ENCODE measurements around the gene HERPUD1.
A peak's percentile ranks its signal among the peaks of the same experiment; 100 is the strongest.

The HERPUD1 gene

DNA sequence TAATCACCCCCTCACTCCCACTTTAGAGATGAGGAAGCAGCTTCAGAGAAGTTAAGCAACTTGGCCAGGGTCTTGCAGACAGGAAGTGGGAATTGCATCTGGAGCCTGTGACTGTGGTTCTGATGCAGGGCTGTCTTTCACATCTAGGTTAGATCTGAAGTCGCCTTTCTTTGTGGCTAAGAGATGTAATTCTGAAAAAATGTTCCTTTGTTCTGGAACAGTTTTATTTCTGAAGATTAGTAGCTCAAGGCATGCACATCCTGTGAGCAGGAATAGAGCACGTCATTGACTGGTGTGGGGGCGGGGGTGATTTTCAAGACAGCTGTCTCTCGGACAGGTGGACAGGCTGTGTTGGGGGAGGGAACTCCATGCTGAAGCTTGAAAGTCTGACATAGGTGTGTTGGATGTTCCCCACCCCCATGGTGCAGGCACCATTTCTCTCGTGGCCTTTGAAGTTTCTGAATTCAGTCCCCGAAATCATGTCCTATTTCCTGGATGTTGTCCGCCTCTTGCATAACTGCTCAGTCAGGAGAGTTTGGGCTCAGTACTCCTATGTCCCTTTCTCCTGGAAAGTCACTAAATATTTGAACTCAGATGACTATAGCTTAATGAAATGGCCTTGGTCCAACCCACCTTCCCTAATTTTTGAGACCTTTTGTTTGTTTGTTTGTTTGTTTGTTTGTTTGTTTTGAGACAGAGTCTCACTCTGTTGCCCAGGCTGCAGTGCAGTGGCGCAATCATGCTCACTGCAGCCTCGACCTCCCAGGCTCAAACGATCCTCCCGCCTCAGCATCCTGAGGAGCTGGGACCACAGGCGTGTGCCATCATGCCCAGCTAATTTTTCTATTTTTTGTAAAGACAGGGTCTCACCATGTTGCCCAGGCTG, 21.0 kb upstream of the HERPUD1 start:
- DNase-seq (ENCODE audit: low read depth in 2 of 2) = no peak

DNA sequence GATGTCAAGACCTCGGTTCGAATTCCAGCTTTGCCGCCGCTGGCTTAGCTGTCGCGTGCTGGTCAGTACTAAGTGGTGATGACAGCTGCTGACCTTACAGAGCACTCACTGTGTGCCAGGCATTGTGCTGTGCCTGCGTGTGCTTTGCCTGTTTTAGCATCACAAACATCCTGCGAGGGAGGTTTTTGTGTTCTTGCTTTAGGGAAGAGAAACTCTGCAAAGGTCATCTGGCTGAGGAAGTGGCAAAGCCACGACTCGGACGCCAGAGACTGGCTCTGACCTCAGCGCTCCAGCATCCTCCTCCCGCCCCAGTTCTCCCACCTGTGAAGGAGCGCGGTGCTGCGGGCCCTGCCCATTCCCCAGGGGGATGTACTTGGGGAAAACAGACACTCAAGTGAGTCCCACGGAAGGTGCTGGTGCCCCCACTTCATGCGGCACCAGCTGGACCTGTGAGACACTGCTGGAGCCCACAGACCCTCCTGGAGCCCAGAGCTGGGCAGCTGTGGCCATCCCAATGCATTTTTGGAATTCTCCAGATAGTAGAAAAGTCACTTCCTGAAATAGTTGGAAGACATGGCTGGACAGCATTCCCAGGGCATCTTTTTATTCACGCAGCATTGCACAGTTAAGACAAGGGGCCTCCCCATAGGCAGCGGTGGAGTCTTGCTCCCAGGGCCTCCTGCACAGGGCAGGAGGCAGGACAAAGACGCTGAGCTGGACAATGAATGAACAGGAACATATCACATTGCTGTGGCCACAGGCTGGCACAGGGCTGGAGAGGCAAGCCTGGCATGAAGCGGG, 20.0 kb upstream of the HERPUD1 start:
- no peak for DNase-seq (ENCODE audit: low read depth in 2 of 2)

DNA sequence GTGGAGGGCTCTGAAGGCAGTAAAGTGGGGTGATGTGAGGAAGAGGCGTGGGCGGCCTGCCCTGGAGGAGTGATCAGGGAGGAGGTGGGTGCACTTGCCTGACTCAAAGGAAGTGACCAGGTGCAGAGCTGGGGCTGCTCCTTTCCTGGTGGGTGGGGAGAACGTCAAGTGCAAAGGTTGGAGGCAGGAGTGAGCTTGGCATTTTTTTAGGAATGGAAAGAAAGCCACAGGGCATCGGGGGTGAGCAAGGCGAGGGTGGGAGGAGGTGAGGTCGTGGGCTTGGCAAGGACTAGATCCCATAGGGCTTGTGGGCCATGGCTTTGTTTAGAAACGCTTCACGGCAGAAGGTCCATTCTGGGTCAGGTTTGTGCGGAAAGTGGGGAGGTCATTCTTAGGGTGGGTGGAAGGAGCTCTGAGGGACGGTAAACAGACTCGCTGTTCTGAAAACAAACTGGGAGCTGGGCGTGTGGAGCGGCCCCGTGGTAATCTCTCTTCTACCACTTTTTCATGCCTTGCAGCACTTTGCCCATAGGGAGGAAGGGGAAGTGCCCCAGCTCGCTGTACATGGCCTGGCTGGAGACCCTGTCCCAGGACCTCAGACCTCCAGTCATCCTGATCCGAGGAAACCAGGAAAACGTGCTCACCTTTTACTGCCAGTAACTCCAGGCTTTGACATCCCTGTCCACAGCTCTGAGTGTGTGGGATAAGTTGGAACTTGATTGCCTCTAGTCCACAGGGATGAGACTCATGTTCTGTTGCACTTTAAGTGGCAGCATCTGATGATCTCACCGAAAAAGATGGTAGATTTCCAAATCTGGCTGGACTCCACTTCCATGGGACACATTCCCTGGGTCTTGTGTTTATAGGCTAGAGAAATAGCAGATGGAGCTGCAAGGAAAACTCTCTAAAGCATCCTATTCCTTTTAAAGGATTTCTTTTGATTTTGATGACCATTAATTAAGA, 18.9 kb upstream of the HERPUD1 start:
- no peak for DNase-seq (ENCODE audit: low read depth in 2 of 2)

DNA sequence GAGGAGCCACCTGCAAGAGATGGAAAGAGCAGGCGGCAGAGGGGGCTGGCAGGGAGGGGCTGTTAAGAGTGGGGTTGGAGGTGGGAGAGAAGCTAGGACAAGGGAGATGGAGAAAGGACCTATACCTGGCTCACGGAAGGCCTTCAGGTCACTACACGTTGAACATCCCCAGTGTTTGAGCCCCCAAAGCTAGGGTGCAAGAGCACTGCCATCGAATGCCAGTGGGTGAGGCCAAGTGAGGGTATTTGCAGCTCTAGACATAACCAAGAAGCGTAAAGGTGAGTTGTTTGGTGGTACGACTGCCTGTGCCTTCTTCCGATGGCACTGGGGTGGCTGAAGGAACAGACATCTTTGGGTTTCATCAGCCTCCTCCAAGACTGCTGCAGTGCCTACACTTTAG, 17.0 kb upstream of the HERPUD1 start:
- DNase-seq (ENCODE audit: low read depth in 2 of 2) = no peak

DNA sequence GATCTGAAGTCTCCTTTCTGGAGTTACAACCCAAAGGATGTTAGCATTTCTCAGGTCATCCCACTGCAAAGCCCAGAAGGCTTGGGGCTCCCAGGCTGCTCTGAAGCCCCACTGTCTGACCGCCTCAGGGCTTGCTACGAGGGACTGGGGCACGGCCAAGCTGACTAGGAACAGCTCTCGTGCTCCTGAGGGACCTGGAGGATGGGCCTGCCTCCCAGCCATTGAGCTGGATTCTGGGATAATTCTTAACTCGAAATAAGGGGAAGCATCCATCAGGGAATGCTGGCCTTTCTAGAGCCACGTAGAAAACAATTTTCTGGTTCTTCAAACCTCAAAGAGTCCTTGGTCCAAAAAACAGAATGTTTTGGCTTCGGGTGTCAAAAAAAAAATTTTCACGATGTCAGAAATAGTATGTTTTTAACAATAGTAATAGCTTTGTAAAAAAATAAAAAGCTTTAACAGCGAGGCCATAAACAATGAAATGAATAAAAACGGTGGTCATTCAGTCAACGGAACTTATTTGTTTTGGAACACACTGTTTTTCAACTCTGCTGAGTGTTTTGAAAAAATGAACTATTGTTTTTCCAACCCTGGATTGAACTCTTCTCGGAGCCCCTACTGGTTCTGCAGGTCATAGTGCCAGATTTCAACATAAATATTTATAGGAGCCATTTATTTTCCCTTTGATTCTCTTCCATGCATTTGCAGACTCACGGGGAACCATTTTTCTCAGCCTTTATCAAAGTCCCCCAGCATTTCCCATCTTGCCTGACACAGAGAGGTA, 16.4 kb upstream of the HERPUD1 start:
- DNase-seq (ENCODE audit: low read depth in 2 of 2) = no peak

DNA sequence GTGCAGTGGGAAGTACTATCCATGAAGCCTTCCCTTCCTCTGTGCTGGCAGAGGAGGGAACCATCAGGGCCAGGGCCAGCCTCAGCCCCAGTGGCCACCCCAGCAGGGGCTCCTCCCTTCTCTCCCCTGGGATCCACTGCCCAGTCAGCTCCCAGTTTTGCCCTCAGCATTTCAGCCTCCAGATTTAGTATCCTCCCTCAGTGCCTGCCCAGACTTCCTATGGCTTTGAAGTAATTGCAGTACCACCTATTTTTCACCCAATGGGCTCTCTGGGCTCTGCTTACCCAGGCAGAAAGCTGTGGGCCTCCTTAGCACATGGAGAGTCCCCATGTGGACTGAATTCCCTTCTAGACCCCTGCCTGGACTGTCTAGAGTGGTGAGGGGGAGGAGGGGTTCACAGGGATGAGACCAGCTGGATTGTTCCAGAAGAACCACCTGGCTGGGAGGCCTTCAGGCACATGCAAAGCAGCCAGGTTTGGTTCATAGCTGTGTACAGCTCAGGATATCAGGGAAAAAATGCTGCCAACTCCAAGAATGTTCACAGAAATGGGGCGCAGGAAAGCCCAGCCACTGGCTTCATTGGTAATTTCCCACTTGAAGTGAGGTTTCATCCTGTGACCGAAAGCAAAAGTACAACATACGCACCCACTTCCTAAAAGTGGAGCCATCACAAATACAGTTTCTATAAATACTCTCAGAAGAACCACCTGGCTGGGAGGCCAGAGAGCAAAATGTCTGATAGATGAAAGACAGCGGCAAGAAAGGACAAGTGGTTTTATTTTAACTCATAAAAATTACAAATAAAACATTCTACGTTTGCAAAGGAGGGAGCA, 15.2 kb upstream of the HERPUD1 start:
- DNase-seq (ENCODE audit: low read depth in 2 of 2) = no peak

DNA sequence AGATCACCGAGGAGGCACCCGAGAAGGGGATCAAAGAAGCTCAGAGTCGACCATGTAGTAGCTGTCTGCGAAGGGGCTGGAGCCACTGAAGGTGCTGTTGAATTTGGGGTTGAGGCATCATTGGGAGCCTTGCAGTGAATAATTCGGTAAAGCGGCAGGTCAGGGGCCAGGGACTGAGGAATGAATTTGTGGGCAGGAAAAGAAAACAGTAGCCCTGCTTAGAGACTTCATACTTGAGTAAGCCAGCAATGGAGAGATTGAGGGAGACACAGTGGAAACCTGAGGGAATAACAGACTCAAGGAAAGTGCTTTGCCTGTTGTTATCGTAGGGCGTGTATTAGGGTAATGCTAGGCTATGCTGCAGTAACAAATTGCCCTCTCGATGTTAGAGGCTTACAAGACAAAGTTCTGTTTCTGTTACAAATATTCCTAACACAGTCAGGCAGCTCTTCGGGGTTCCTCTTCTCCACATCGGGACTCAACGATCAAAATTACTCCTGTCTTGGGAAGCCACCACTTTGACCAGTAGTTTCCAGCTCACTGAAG, 13.4 kb upstream of the HERPUD1 start:
- DNase-seq (ENCODE audit: low read depth in 2 of 2) = no peak

DNA sequence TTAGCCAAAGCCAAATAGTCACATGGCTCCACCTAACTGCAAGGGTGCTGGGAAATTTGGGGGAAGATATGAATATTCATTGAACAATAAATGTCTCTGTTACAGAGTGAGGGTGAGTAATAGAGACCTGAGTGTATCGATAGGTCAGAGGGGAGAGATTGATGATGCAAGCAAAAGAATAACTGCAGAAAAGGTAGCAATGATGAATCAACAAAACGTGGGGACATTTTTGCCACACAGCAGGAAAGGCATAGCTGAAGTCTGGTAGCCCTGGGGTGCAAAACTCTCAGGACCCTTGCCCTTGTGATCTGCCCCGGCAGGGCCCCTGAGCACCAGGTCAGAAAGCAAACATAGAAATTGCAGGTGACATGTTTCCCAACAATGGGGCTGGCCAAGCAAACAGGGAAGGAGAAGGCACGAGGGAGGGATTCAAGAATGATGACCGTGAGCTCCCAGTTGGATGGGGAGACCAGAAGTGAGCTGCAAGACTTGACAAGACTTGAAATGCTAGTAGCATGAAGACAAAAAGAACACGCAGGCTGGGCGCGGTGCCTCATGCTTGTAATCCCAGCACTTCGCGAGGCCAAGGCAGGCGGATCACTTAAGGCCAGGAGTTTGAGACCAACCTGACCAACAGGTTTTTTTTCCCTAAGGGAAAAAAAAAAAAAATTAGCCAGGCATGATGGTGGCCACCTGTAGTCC, 12.7 kb upstream of the HERPUD1 start:
- no peak for DNase-seq (ENCODE audit: low read depth in 2 of 2)

DNA sequence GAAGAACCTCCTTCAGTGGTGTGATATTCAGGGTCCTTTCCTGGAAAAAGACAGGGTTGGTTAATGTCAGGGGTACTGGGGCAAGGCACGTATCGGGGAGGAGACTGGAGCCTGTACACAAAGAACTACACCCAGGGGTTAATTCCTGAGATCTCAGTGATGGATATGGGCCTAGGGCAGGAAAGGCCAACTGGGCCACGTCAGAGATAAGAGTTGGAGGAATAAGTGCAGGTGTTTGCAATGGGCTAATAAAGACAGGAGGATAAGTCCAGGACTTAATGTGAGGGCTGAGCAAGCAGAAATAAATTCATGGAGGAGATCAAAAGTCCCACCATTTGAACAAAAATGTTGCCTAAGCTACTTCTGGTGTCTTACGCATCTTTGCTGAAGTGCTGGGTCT, 10.4 kb upstream of the HERPUD1 start:
- DNase-seq (ENCODE audit: low read depth in 2 of 2) = no peak

DNA sequence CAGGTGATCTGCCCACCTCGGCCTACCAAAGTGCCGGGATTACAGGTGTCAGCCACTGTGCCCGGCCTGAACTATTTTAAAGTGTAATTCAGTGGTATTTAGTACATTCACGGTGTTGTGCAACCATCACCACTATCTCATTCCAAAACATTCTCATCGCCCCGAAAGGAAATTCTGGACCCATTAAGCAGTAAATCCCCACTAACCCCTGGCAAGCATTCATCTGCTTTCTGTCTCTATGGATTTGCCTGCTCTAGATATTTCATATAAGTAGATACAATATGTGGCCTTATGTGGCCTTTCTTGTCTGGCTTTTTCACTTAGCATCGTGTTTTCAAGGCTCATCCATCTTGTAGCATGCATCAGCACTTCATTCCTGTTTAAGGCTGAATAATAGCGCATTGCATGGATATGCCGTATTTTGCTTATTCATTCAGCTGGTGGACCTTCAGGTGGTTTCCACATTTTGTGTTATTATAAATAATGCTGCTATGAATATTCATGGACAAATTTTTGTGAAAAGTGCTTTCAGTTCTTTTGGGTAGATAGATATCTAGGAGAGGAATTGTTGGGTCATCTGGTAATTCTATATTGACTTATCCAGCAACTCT, 8.4 kb upstream of the HERPUD1 start:
- no peak for DNase-seq (ENCODE audit: low read depth in 2 of 2)

DNA sequence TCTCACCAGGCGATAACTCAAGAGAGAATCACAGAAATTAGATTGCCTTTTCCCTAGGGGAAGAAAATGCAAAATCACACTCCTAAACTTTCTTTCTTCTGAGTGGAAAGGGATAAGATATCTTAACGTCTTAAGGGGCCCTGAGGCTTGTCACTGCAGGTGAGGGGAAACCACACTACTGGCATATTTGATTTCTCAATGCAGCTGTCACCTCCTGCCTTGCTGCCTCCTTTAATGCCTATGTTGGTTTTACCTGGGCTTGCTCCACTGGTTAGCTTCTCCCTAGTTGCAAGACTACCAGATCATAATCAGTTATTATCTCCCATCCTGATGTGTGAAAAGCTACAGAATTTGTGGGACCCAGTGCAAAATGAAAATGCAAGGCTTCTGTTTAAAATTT, 4.5 kb upstream of the HERPUD1 start:
- DNase-seq (ENCODE audit: low read depth in 2 of 2) = no peak

DNA sequence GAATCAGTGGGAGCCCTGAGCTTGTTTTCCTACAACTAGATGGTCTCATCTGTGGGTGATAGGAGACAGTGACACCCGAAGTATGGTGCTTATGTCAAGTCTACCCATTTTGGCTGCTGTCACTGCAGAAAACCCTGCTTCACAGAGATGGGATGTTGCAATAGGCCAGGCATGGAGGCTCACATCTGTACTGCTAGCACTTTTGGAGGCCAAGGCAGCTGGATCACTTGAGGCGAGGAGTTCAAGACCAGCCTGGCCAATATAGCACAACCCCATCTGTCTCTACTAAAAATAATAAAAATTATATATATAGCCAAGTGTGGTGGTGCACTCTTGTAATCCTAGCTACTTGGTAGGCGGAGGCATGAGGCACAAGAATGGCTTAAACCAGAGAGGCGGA, 2.3 kb upstream of the HERPUD1 start:
- DNase-seq (ENCODE audit: low read depth in 2 of 2) = no peak

DNA sequence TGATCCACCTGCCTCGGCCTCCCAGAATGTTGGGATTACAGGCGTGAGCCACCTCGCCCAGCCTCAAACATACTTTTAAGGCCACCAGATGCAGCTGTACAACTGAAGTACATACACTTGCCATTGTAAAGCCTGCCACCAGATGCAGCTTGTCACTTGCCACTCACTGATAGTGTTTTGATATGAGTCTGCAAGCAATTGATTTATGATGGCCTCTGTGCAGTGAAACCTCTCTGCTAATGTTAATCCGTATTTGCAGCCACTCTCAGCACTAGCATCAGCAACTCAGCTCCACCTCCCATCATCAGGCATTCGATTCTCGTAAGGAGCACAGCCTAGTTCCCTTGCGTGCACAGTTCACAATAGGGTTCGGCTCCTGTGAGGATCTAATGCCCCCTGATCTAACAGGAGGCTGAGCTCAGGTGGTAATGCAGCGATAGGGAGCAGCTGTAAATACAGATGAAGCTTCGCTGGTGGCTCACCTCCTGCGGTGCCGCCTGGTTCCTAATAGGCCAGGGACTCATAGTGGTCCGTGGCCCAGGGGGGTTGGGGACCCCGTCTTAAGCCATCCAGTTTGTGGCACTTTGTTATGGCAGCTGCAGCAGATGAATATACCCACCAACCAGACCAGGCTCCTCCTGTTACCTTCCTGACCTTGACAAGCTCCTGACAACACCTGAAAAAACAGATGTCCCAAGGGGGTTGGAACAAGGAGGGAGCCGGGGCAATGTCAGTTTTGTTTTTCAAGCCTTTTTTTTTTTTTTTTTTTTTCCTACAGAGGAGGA, 1.3 kb upstream of the HERPUD1 start:
- no peak for DNase-seq (ENCODE audit: low read depth in 2 of 2)

DNA sequence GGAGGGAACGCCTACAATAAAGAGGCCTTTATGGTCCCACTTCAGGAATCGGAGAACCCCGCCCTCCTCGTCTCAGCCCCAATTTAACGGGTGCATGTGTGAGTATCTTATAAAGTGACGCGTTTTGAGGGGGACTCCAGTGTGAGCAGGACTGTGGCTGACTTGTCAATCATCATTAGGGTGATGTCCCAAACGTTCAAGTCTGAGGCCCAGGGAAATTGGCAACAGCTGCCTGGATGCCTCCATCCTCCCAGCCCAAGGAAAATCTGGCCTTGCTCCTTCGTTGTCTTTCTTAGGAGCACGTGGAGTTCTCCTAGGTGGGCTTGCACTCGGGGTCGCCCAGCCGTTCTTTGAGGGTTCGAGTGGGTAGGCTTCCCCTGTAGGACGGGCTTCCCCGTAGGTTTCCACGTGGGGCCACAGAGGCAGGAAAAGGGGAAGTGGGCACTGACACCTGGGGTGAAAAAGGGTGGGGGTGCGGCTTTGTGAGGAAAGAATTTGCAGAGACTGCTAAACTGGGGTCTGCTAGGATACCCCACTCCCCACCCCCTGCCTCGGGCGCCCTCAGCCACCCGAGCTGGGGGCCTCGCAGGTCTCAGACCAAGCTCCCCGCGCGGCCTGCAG, 561 bp upstream of the HERPUD1 start:
- no peak for DNase-seq (ENCODE audit: low read depth in 2 of 2)

DNA sequence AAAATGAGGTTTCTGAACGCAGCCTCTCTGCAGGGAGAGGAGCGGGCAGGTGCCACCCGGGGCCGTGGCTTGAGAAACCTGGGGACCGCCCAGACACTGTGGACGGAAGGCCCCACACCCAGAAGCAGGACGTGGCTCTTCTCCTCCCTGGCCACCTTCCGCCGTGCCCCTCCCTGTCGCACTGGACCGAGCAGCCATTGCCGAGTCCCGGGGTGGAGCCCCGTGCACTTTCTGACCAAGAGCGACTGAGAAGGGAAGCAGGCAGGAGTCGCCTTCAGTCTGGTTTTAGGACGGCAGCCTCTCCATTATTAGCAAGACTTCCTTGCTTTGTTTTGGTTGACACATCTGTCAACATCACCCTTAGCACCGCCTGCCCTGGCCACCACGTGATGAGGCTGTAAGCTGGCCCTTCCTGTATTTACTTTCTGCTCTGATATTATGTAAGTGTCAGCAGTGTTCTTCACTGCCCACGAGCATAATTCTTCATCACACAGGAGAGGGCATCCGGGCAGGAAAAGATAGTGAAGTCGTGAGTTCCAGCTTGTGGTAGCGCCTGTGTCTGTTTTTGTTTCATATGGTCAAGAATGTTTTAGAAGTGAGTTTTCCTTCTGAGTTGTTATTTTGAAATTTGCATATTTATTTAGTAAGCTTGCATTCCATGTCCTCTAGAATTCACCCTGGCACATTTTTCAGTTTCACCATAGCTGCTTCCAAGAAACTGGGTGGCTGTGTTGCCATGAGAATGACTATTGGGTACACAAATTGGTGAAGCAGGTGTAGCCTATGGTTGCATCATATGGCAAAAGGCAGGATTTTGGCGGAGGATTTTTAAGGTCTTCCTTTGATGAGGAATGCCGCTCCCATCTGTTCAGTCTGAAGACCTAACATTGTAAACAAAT, 1.0 kb downstream of the HERPUD1 start:
- DNase-seq (ENCODE audit: low read depth in 2 of 2) = peak in 1 of 2 donors; percentile 17

DNA sequence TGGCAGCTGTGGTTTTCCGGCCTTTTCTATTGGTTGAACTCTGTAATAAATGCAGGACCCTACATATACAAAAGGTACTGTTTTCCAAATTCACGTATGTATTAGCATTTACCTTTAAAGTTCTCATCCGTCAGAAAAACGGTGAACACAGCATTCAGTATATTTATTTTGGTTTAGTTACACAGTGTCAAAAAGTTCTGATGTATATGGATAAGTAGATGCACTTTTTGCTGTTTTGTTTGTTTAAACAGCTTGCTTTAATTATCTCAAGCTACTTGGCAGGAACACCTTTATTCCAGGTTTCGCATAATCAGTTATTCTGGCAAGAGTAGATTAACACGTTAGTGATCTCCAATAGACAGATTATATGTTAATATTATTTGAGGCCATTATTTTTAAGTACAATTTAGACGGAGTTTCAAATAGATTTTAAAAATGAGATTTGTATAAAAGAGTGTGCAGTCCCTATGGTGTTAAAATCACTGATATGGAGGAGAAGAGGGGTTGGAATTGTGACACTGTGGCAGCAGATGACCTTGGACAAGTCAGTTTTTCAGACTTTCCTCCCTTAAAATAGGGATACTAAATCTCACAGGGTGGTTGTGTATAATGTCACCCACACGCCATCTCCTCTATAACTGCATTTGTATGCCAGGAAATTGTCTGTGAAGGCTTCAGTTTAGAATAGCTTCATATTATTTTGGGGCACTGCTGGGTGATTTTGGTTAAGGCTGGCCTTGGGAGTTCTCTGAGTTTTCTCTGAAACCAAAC, 2.1 kb downstream of the HERPUD1 start:
- no peak for DNase-seq (ENCODE audit: low read depth in 2 of 2)
